ENCODE data around the gene APOOL.
"Not testable (repeated sequence)": the region's sequence is repeated elsewhere in the genome, so short reads cannot be mapped to it uniquely, and the experiment has no call there.

The APOOL gene

DNA sequence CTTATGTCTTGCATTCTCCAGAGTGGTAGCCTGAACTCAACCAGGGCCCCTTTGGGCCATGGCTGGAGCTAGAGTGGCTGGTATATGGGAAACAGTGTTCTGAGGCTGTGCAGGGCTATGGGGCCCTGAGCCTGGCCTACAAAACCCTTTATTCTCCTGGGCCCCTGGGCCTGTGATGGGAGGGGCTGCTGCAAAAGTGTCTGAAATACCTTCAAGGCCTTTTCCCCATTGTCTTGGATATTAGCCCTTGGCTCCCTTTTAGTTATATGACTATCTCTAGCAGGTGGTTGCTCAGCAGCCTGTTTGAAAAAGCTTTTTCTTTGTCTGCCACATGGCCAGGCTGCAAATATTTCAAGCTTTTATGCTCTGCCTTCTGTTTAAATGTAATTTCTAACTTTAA, 22.5 kb downstream of the APOOL start:
- H3K27me3 Mint-ChIP-seq: no peaks in the 10 kb centered on the region
- no peak overlapping the region for H3K4me3 Mint-ChIP-seq
- peaks cover 22% of the 10 kb centered on the region for H3K36me3 Mint-ChIP-seq (ENCODE audit: low read depth)

DNA sequence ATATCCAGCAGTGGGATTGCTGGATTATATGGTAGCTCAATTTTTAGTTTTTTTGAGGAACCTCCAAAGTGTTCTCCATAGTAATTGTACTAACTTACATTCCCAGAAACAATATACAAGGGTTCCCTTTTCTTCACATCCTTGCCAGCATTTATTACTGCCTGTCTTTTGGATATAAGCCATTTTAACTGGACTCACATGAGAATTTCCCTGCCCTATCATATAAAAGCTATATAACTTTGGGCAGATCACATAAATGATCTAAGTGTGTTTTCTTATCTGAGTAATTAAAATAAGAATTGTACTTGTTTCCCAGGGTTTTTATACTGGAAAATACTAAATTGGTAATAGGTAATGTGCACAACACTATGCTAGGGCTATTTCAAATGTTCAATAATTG, 25.4 kb downstream of the APOOL start:
- no peaks in the 10 kb centered on the region for H3K4me1 Mint-ChIP-seq (ENCODE audit: low read depth)
- H3K27me3 Mint-ChIP-seq: no peaks in the 10 kb centered on the region
- peaks cover 8% of the 10 kb centered on the region for H3K9me3 Mint-ChIP-seq
- intact Hi-C loops (cut with micrococcal nuclease): no loop called here
- peaks cover 17% of the 10 kb centered on the region for H3K36me3 Mint-ChIP-seq (ENCODE audit: low read depth)
- H3K27ac Mint-ChIP-seq: no peak overlapping the region
- no peak overlapping the region for H3K4me3 Mint-ChIP-seq

More for the DNA sequence above, 22.5 kb downstream of the APOOL start:
- H3K27ac Mint-ChIP-seq: no peak overlapping the region
- intact Hi-C loops (cut with micrococcal nuclease): no loop called here
- H3K9me3 Mint-ChIP-seq: peaks cover 8% of the 10 kb centered on the region
- H3K4me1 Mint-ChIP-seq (ENCODE audit: low read depth): no peaks in the 10 kb centered on the region

DNA sequence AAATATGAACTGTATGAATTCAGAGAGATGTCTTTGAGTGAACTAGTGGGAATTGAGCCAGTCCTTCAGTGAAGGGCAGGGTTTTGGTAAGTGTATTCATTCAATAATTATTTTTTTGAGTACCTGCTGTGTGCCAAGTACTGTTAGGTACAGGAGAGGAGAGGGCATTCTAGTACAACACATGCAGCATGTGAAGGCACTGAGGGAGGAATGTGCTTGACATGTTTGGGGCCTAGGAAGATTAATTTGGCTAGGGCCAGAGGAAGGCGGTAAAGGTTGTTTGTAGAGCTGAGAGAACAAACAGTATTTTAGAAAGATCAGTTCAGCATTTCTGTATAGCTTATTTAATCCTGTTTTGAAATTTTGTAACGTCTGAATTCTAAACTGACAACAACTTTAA, 27.8 kb downstream of the APOOL start:
- H3K27ac Mint-ChIP-seq: no peak overlapping the region
- peaks cover 6% of the 10 kb centered on the region for H3K36me3 Mint-ChIP-seq (ENCODE audit: low read depth)
- H3K9me3 Mint-ChIP-seq: peaks cover 6% of the 10 kb centered on the region
- no peak overlapping the region for H3K4me3 Mint-ChIP-seq
- no peaks in the 10 kb centered on the region for H3K4me1 Mint-ChIP-seq (ENCODE audit: low read depth)
- H3K27me3 Mint-ChIP-seq: no peaks in the 10 kb centered on the region
- intact Hi-C loops (cut with micrococcal nuclease): no loop called here

DNA sequence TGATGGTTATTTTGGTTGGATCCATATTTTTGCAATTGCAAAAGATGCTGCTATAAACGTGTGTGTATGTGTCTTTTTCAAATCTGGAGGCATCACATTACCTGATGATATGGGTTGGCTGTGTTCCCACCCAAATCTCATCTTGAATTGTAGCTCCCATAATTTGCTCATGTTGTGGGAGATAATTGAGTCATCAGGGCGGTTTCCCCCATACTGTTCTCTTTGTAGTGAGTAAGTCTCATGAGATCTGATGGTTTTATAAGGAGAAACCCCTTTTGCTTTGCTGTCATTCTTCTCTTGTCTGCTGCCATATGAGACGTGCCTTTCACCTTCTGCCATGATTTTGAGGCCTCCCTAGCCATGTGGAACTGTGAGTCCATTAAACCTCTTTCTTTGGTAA, 33.4 kb downstream of the APOOL start:
- no peaks in the 10 kb centered on the region for H3K36me3 Mint-ChIP-seq (ENCODE audit: low read depth)
- intact Hi-C loops (cut with micrococcal nuclease): no loop called here
- no peak overlapping the region for H3K4me3 Mint-ChIP-seq
- H3K27me3 Mint-ChIP-seq: no peaks in the 10 kb centered on the region
- H3K4me1 Mint-ChIP-seq (ENCODE audit: low read depth): peaks cover 7% of the 10 kb centered on the region
- peaks cover 15% of the 10 kb centered on the region for H3K9me3 Mint-ChIP-seq
- H3K27ac Mint-ChIP-seq: no peak overlapping the region

DNA sequence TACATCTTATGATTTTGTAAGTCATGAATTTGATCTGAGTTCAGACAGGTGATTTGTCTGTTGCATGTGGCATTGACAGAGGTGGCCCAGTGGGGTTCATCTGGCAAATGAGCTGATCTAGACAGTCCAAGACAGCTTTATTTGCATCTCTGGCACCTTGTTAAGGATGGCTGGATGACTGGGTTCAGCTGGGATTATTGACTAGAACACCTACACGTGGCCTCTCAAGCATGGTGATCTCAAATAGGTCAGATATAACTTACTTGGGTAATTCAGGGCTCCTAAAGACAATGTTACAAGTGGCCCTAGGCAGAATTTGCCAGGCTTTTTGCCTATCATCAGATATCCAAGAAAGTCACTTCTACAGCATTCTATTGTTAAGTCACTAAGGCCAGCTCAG, 48.0 kb downstream of the APOOL start:
- no peaks in the 10 kb centered on the region for H3K9me3 Mint-ChIP-seq
- peaks cover 6% of the 10 kb centered on the region for H3K36me3 Mint-ChIP-seq (ENCODE audit: low read depth)
- H3K4me3 Mint-ChIP-seq: no peak overlapping the region
- H3K4me1 Mint-ChIP-seq (ENCODE audit: low read depth): no peaks in the 10 kb centered on the region
- H3K27me3 Mint-ChIP-seq: no peaks in the 10 kb centered on the region
- H3K27ac Mint-ChIP-seq: no peak overlapping the region
- intact Hi-C loops (cut with micrococcal nuclease): loop anchor here (10.0 kb wide), 2 partner anchors 317 to 1007 kb away; no protein-coding TSS in a partner anchor

DNA sequence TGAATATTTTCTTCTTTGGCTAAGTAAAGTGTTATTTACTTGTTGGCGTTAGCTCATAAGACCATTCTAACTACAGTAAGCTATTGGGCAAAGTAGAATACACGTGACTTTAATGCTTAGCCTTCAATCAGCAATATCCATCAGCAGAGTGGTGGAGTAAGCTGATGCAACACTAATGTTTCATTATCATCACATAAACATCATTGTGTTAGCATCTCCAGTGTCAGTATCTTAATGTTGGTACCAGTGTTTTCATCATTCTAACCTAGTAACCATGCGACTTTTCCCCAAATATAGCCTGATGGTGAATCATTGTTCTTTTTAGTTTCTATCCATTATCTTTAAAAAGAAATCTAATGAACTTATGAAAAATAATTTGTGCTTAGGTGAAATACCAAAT, 48.5 kb downstream of the APOOL start:
- H3K27ac Mint-ChIP-seq: no peak overlapping the region

DNA sequence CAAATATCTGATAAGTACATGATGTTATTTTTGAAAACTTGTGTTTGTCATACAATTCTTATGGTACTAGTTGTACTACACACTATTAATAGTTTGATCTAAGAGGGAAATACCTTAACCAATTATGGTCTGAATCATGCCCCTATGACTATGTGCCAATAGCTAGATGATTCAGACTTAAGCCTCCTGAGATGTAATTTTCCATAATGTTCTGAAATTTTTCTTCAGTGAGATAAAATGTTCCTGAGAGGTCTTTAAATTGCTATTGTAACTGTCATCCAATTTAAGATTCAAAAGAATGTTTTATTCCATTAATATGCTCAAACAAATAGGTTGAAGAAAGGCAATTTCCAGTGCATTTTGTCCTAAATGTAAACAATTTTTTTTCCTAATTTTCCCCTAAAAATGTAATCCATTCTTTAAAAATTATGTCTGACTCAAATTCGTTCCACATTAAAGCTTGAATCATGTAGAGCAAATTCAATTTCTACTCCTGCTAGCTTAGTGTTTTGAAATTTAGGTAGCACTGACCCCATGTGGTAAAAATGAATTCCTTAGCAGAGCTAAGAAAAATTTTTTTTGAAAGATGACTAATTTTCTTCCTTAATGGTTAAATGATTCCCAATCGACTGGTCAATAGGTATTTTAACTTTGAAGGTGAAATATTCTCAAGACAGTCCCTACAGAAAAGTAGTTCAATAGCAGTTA, 49.1 kb downstream of the APOOL start:
- intact Hi-C loops (cut with micrococcal nuclease): loop anchor here (10.0 kb wide), 2 partner anchors 318 to 1008 kb away; no protein-coding TSS in a partner anchor
- Mint-ChIP-seq H3K27me3 (no peaks in the 10 kb centered on the region), H3K4me1 (ENCODE audit: low read depth) (no peaks in the 10 kb centered on the region), H3K4me3 (no peak overlapping the region), H3K27ac (no peak overlapping the region), H3K9me3 (no peaks in the 10 kb centered on the region), H3K36me3 (ENCODE audit: low read depth) (peaks cover 6% of the 10 kb centered on the region)

More for the DNA sequence above, 48.5 kb downstream of the APOOL start:
- no peaks in the 10 kb centered on the region for H3K9me3 Mint-ChIP-seq
- H3K36me3 Mint-ChIP-seq (ENCODE audit: low read depth): peaks cover 6% of the 10 kb centered on the region
- intact Hi-C loops (cut with micrococcal nuclease): loop anchor here (10.0 kb wide), 2 partner anchors 317 to 1007 kb away; no protein-coding TSS in a partner anchor
- H3K4me1 Mint-ChIP-seq (ENCODE audit: low read depth): no peaks in the 10 kb centered on the region
- no peak overlapping the region for H3K4me3 Mint-ChIP-seq
- H3K27me3 Mint-ChIP-seq: no peaks in the 10 kb centered on the region

DNA sequence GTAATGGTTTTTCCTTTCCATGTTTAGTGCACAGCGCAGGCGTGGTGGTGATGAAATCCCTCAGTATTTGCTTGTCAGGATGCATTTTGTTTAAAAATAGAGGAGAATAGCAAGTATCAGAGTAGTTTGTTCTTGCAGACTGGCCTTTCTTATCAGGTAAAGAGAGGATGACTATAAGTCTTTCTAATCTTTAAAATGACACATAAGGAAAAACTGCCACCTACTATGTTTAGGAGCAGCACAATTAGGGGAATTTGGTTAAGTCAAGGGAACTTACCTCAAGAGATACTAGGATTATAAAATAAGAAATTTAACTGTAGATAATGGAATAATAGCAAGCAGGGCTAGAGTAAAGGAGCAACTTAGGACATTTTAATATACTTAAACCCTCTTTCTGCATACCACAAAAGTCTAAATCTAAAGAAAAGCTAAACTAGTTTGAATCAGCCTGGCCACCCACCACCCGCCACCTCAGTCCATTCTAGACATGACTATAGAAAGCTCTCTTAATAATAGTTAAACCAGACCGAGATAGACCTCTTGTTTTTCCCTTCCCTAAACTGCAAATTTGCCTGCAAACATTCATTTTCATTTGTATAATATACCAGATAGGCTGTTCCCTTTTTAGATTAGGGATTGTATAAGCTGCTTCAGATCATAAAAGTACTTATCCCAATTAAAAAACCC, 62.0 kb downstream of the APOOL start:
- no peak overlapping the region for H3K4me3 Mint-ChIP-seq
- H3K27me3 Mint-ChIP-seq: no peaks in the 10 kb centered on the region
- intact Hi-C loops (cut with micrococcal nuclease): no loop called here
- no peak overlapping the region for H3K27ac Mint-ChIP-seq
- H3K36me3 Mint-ChIP-seq (ENCODE audit: low read depth): peaks cover 29% of the 10 kb centered on the region
- H3K9me3 Mint-ChIP-seq: no peaks in the 10 kb centered on the region
- no peaks in the 10 kb centered on the region for H3K4me1 Mint-ChIP-seq (ENCODE audit: low read depth)

DNA sequence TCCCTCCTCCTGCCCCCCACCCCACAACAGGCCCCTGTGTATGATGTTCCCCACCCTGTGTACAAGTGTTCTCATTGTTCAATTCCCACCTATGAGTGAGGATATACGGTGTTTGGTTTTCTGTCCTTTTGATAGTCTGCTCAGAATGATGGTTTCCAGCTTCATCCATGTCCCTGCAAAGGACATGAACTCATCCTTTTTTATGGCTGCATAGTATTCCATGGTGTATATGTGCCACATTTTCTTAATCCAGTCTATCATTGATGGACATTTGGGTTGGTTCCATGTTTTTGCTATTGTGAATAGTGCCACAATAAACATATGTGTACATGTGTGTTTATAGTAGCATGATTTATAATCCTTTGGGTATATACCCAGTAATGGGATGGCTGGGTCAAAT, 73.6 kb downstream of the APOOL start:
- H3K4me3 Mint-ChIP-seq; intact Hi-C loops (cut with micrococcal nuclease); H3K9me3 Mint-ChIP-seq; H3K27me3 Mint-ChIP-seq; H3K4me1 Mint-ChIP-seq (ENCODE audit: low read depth); H3K27ac Mint-ChIP-seq: not testable (repeated sequence)
- H3K36me3 Mint-ChIP-seq (ENCODE audit: low read depth): peaks cover 52% of the 10 kb centered on the region

DNA sequence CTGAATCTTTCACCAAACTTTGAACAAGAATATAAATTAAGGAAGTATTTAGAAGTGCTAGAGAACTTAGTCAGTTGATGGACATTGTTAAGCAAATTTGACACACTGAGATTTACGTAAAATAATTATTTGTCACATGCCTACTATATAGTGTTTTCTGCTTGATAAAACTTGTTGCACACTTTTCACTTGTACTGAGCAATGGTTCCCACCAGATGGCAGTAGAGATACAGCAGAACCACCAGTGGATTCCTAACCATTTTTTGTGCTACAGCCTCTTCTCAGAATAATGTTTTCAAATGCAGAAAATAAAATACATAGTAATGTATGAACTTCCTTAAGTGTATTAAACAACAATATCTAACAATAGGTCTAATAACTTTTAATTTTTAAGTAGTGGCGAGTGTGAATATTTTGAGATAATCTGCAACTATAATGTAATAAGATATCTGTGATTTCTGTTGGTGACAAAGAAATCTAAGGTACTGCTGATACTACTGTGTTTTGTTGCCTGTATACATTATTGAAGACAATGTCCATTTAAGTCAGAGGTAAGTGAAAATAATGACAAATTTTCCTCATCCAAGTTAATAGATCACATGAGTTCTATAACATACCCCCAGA, 81.2 kb downstream of the APOOL start:
- intact Hi-C loops (cut with micrococcal nuclease): no loop called here
- H3K9me3 Mint-ChIP-seq: no peaks in the 10 kb centered on the region

DNA sequence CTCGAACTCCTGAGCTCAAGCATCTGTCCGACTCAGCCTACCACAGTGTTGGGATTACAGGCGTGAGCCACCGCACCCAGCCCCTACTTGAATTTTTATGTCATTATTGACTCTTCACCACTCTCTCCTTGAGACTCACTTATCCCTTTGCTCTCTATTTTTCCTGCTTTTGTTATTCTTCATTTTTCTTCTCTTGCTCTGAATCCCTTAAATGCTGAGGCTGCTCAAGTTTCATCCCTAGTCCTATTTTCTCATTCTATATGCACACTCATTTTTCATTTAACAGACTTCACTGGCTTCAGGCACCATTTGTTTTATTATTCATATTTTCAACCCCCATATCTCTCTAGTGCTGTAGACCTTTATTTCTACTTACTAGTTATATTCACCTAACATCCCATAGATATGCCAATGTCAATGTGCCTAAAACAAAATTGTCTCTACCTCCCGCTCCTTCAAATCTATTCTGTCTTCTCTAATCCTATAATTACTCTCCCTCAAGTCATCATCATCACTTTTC, 85.7 kb downstream of the APOOL start:
- peaks cover 43% of the 10 kb centered on the region for H3K36me3 Mint-ChIP-seq (ENCODE audit: low read depth)
- H3K27ac Mint-ChIP-seq: no peak overlapping the region
- no peak overlapping the region for H3K4me3 Mint-ChIP-seq
- no peaks in the 10 kb centered on the region for H3K4me1 Mint-ChIP-seq (ENCODE audit: low read depth)
- intact Hi-C loops (cut with micrococcal nuclease): no loop called here
- H3K9me3 Mint-ChIP-seq: no peaks in the 10 kb centered on the region
- H3K27me3 Mint-ChIP-seq: no peaks in the 10 kb centered on the region

More for the DNA sequence above, 81.2 kb downstream of the APOOL start:
- Mint-ChIP-seq H3K4me3 (no peak overlapping the region), H3K4me1 (ENCODE audit: low read depth) (no peaks in the 10 kb centered on the region), H3K27me3 (no peaks in the 10 kb centered on the region), H3K27ac (no peak overlapping the region), H3K36me3 (ENCODE audit: low read depth) (peaks cover 57% of the 10 kb centered on the region)

DNA sequence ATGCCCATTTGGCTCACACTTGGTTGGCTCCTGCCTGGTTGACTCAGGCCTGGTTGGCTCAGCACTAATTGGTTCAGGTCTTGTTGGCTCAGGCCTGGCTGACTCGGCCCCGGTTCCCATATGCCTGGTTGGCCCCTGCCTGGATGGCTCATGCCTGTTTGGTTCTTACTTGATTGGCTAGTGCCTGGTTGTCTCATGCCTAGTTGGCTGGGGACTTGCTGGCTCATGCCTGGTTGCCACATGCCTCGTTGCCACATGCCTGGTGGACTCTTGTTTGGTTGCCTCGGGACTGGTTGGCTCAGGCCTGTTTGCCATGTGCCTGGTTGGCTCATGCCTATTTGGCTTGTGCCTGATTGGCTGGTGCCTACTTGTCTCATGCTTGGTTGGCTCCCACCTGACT, 103.7 kb downstream of the APOOL start:
- Mint-ChIP-seq H3K4me1 (ENCODE audit: low read depth) (peaks cover 4% of the 10 kb centered on the region), H3K4me3 (no peak overlapping the region), H3K9me3 (no peaks in the 10 kb centered on the region), H3K27ac (no peak overlapping the region), H3K27me3 (no peaks in the 10 kb centered on the region), H3K36me3 (ENCODE audit: low read depth) (no peaks in the 10 kb centered on the region)
- intact Hi-C loops (cut with micrococcal nuclease): no loop called here

DNA sequence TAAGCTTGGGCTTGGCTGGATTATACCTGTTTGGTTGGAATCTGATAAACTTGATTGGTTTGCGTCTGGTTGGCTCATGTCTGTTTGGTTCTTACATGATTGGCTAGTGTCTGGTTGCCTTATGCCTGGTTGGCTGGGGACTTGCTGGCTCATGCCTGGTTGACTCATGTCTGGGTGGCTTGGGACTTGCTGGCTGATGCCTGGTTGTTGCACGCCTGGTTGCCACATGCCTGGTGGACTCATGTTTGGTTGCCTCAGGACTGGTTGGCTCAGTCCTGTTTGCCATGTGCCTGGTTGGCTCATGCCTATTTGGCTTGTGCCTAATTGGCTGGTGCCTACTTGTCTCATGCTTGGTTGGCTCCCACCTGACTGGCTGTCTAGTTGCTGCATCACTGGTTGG, 104.5 kb downstream of the APOOL start:
- Mint-ChIP-seq H3K27ac (no peak overlapping the region), H3K4me1 (ENCODE audit: low read depth) (peaks cover 5% of the 10 kb centered on the region), H3K27me3 (no peaks in the 10 kb centered on the region), H3K9me3 (no peaks in the 10 kb centered on the region), H3K36me3 (ENCODE audit: low read depth) (no peaks in the 10 kb centered on the region), H3K4me3 (no peak overlapping the region)
- intact Hi-C loops (cut with micrococcal nuclease): no loop called here

DNA sequence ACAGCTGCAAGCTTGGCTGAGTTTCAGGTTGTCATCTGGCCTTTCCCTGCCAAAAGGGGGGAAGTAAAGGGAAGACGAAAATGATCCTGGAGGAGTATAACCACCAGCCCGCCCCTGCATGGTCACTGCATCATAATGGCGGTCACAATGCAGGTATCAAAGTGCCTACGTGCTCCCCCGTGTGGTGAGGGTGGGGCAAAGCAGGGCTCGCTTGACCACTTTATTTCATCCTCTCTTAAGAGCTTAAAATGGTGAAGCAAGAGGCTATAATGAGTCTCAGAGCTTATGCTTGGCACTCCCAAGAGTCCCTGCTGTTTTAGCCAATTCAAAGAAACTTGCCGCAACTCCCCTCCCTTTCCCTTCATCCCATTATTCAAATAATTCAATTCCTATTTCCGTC, 105.6 kb downstream of the APOOL start:
- no peaks in the 10 kb centered on the region for H3K36me3 Mint-ChIP-seq (ENCODE audit: low read depth)
- intact Hi-C loops (cut with micrococcal nuclease): no loop called here
- H3K27me3 Mint-ChIP-seq: no peaks in the 10 kb centered on the region
- peaks cover 5% of the 10 kb centered on the region for H3K4me1 Mint-ChIP-seq (ENCODE audit: low read depth)
- no peak overlapping the region for H3K27ac Mint-ChIP-seq
- H3K4me3 Mint-ChIP-seq: no peak overlapping the region
- H3K9me3 Mint-ChIP-seq: no peaks in the 10 kb centered on the region
